DMS53 treated with DMSO at 0.1 percent for 48 hours (cell line): ENCODE data around the gene PCDHA4.
A peak's percentile ranks its signal among the peaks of the same experiment; 100 is the strongest.

Experiments
- DNase-seq: peaks from one replicate; lab custom pipeline; 2025; ENCODE audit not compliant: unreplicated experiment; lab: John Stamatoyannopoulos, UW

PCDHA4 gene

DNA sequence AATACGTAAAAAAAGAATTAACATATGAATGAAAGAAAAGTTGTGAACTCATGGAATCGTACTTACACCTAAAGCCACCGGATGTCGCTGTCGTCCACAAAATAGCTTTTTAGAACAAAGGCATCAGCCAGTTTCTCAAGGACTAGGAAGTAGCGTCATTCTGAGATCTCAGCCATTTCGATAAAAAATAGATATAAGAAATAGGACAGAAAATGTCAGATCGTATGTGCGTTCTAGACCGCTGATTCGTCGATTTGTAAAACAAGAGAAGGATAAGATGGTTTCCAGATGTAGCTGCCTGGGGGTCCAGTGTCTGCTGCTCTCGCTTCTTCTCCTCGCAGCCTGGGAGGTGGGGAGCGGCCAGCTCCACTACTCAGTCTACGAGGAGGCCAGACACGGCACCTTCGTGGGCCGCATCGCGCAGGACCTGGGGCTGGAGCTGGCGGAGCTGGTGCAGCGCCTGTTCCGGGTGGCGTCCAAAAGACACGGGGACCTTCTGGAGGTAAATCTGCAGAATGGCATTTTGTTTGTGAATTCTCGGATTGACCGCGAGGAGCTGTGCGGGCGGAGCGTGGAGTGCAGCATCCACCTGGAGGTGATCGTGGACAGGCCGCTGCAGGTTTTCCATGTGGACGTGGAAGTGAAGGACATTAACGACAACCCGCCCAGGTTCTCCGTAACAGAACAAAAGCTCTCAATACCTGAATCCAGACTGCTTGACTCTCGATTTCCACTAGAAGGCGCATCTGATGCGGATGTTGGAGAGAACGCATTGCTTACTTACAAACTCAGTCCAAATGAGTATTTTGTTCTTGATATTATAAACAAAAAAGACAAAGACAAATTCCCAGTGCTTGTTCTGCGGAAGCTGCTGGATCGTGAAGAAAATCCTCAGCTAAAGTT is 49.2 kb downstream of the PCDHA4 start, which contains the start of gene PCDHA10:
TSS of gene PCDHA10 (plus strand) at position 126 of the 903 bp plus-strand sequence. CDS start at position 278, 152 bp downstream.
- peak; percentile 55 for DNase-seq

DNA sequence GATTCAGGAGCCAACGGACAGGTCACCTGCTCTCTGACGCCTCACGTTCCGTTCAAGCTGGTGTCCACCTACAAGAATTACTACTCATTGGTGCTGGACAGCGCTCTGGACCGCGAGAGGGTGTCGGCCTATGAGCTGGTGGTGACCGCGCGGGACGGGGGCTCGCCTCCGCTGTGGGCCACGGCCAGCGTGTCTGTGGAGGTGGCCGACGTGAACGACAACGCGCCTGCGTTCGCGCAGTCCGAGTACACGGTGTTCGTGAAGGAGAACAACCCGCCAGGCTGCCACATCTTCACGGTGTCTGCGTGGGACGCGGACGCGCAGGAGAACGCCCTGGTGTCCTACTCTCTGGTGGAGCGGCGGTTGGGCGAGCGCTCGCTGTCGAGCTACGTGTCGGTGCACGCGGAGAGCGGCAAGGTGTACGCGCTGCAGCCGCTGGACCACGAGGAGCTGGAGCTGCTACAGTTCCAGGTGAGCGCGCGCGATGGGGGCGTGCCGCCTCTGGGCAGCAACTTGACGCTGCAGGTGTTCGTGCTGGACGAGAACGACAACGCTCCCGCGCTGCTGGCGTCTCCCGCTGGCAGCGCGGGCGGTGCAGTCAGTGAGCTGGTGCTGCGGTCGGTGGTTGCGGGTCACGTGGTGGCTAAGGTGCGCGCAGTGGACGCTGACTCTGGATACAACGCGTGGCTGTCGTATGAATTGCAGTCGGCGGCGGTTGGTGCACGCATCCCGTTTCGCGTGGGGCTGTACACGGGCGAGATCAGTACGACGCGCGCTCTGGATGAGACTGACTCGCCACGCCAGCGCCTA is 50.5 kb downstream of the PCDHA4 start:
- DNase-seq = no peak

- DNase-seq = no peak
These were observed 51.0 kb downstream of the PCDHA4 start for GRCh38 chr5:140857987-140858240.

DNA sequence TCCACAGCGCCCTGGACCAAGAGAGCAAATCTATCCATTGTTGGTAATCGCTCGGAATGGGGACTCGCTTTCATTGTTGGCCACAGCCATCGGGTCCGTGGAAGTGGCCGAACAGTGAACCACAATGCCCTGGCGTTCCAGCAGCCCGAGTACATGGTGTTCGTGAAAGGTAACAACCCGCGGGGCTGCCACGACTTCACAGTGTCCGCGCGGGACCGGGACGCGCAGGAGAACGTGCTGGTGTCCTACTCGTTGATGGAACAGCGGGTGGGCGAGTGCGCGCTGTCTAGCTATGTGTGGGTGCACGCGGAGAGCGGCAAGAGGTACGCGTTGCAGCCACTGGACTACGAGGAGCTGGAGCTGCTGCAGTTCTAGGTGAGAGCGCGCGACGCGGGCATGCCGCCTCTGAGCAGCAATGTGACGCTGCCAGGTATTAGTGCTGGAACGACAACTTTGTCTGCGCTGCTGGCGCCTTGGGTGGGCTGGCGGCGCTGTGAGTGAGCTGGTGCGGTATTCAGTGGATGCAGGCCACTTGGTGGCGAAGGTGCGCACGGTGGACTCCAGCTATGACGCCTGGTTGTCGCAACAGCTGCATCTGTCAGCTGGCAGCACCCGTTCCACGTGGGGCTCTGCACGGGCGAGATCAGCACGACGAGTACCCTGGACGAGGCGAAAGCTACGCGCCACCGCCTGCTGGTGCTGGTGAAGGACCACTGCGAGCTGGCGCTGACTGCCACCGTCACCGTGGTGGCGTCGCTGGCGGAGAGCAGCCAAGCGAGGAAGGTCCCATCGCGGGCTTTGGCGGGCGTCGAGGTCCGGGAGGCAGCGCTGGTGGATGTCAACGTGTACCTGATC is 55.8 kb downstream of the PCDHA4 start:
- no peak for DNase-seq
